ENCODE measurements around the gene COL5A2. TPM values are rescaled to one million over a fixed set of nuclear protein-coding genes. Genes with fewer than 3 reads are reported as not detected.

The COL5A2 gene
- total RNA-seq, 2 experiments from 2014 or later = 1.6 to 1.7 TPM

DNA sequence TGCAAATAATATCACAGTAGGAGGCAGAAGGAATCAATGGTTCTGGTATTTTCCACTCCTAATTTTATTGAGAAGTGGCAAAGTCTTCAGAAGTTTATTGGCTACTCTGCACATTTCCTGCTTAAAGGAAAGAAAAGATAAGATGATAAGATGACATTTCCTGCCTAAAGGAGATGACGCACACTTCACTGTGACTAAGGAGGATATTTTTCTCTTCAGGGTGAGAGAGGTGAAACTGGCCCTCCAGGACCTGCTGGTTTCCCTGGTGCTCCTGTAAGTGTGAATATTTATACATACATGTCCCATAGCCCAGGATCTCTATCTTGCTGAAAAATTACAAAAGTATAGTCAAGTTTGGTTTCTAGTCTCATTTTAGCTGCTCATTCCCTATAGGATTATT, 177.5 kb downstream of the COL5A2 start:
- H3K9me3 Mint-ChIP-seq = no peaks in the 10 kb centered on the region
- peaks cover 5% of the 10 kb centered on the region for H3K4me1 Mint-ChIP-seq
- DNase-seq = no peak
- no peaks in the 10 kb centered on the region for H3K27me3 Mint-ChIP-seq
- no peak overlapping the region for H3K27ac Mint-ChIP-seq
- POLR2A ChIA-PET = no interaction called here
- CTCF ChIA-PET = no interaction called here
- H3K4me3 Mint-ChIP-seq = no peak overlapping the region
- H3K36me3 Mint-ChIP-seq (ENCODE audit: low read depth) = no peaks in the 10 kb centered on the region

DNA sequence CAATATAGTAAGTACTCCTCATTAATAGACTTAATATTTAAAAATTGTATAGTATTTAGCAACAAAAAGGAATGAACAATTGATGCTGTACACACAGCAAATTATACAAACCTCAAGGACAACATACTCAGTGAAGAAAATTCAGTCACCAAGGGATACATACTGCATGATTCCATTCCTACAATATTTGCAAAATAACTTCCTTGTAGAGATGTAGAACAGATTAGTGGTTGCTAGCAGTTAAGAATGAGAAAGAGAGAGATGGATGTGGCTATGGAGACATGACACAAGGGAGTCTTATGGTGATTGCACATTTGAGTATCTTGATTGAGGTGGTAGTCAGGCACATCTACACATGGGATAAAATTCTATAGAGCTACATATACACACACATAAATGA, 179.3 kb downstream of the COL5A2 start:
- POLR2A ChIA-PET = no interaction called here
- Mint-ChIP-seq H3K27ac (no peak overlapping the region), H3K4me3 (no peak overlapping the region), H3K27me3 (no peaks in the 10 kb centered on the region), H3K4me1 (peaks cover 5% of the 10 kb centered on the region), H3K9me3 (no peaks in the 10 kb centered on the region), H3K36me3 (ENCODE audit: low read depth) (no peaks in the 10 kb centered on the region)
- CTCF ChIA-PET = no interaction called here
- DNase-seq = no peak

DNA sequence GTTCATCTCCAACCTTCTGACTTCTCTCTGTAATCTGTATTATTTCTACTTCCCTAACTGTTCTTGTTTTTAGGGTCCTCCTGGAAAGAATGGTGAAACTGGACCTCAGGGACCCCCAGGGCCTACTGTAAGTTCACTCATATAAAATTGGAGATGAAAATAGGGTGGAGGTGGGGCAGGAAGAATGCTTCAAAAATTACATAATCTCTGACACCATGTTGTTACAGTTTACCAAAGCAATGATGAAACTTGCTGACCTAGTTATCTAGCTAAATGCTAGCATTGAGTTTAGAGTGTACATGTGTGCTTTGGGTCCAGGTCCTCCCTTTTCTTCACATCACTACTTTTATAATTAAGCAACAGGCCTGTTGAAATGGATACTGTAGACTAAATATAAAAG, 182.3 kb downstream of the COL5A2 start:
- H3K27ac Mint-ChIP-seq = no peak overlapping the region
- H3K9me3 Mint-ChIP-seq = no peaks in the 10 kb centered on the region
- no peak for DNase-seq
- H3K27me3 Mint-ChIP-seq = no peaks in the 10 kb centered on the region
- ChIA-PET POLR2A (no interaction called here), CTCF (no interaction called here)
- H3K4me1 Mint-ChIP-seq = peaks cover 3% of the 10 kb centered on the region
- no peak overlapping the region for H3K4me3 Mint-ChIP-seq
- H3K36me3 Mint-ChIP-seq (ENCODE audit: low read depth) = no peaks in the 10 kb centered on the region

DNA sequence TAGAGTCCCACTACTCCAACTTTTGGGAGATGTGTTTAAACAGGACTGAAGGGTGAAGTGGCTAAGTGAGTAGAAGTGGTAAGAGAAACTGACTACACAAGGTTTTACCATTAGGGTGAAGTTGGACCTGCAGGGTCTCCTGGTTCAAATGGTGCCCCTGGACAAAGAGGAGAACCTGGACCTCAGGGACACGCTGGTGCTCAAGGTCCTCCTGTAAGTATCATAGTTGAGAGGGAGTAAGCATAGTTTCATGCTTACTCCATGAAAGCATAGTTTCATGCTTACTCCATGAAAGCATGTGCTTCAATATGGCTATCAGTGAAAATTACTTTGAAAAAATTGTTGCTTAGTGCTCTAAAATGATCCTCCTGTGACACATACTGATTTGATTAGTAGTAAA, 186.3 kb downstream of the COL5A2 start:
- CTCF ChIA-PET = no interaction called here
- Mint-ChIP-seq H3K27ac (no peak overlapping the region), H3K9me3 (no peaks in the 10 kb centered on the region), H3K36me3 (ENCODE audit: low read depth) (no peaks in the 10 kb centered on the region), H3K27me3 (no peaks in the 10 kb centered on the region), H3K4me3 (no peak overlapping the region), H3K4me1 (no peaks in the 10 kb centered on the region)
- DNase-seq = no peak
- POLR2A ChIA-PET = no interaction called here

DNA sequence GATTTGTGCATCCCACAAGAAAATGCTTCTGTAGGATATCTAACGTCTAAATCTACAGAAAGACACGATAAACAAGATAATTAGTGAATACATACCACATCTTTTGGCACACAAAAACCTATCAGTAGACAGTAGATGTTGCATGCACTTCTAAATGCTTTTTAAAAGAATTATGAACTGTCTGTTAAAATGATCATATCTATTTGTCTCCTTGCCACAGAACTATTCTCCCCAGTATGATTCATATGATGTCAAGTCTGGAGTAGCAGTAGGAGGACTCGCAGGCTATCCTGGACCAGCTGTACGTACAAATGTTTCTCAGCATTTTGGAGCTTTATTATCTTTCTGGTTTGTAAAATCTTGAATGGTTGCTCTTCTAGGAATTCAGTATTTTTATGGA, 192.7 kb downstream of the COL5A2 start:
- no peaks in the 10 kb centered on the region for H3K27me3 Mint-ChIP-seq
- no peak for DNase-seq
- H3K27ac Mint-ChIP-seq = no peak overlapping the region
- no peaks in the 10 kb centered on the region for H3K9me3 Mint-ChIP-seq
- ChIA-PET POLR2A (no interaction called here), CTCF (no interaction called here)
- H3K4me1 Mint-ChIP-seq = no peaks in the 10 kb centered on the region
- H3K4me3 Mint-ChIP-seq = no peak overlapping the region
- no peaks in the 10 kb centered on the region for H3K36me3 Mint-ChIP-seq (ENCODE audit: low read depth)

DNA sequence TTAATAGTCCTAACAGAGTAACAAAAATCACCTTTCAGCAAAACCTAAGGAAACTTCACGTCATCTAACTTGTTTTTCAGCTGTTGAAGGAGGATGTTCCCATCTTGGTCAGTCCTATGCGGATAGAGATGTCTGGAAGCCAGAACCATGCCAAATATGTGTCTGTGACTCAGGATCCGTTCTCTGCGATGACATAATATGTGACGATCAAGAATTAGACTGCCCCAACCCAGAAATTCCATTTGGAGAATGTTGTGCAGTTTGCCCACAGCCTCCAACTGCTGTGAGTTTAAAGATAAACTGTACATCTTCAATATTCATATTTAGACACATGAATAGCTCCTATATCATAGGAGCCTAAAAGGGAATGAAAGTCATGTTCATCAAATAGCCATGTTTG, 194.9 kb downstream of the COL5A2 start:
- Mint-ChIP-seq H3K27me3 (no peaks in the 10 kb centered on the region), H3K36me3 (ENCODE audit: low read depth) (no peaks in the 10 kb centered on the region), H3K27ac (no peak overlapping the region), H3K4me1 (no peaks in the 10 kb centered on the region), H3K4me3 (no peak overlapping the region), H3K9me3 (no peaks in the 10 kb centered on the region)
- CTCF ChIA-PET = no interaction called here
- POLR2A ChIA-PET = no interaction called here
- DNase-seq = no peak

DNA sequence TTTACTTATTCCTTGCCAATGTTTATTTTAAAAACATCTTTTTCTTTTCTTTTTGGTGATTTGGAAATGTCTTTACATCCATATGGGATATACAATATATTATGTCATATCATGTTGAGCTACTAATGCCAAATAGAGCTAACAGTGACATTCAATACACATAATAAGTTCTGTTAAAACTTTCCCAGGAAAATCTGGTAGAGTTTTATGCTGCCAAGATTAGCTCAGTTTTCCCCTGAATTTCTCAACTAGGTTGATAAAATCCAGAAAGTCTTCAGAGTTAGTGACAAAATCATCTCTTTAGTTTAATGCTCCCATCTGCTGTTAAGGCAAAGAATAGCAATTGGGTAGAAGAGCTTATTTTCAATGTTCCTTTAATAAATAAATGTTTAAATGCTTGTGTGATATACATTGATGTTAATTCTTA, 195.5 kb downstream of the COL5A2 start:
- no peak for DNase-seq
- H3K27ac Mint-ChIP-seq = no peak overlapping the region
- no peaks in the 10 kb centered on the region for H3K27me3 Mint-ChIP-seq
- no peaks in the 10 kb centered on the region for H3K9me3 Mint-ChIP-seq
- POLR2A ChIA-PET = no interaction called here
- no peaks in the 10 kb centered on the region for H3K4me1 Mint-ChIP-seq
- no peak overlapping the region for H3K4me3 Mint-ChIP-seq
- no peaks in the 10 kb centered on the region for H3K36me3 Mint-ChIP-seq (ENCODE audit: low read depth)
- CTCF ChIA-PET = no interaction called here

DNA sequence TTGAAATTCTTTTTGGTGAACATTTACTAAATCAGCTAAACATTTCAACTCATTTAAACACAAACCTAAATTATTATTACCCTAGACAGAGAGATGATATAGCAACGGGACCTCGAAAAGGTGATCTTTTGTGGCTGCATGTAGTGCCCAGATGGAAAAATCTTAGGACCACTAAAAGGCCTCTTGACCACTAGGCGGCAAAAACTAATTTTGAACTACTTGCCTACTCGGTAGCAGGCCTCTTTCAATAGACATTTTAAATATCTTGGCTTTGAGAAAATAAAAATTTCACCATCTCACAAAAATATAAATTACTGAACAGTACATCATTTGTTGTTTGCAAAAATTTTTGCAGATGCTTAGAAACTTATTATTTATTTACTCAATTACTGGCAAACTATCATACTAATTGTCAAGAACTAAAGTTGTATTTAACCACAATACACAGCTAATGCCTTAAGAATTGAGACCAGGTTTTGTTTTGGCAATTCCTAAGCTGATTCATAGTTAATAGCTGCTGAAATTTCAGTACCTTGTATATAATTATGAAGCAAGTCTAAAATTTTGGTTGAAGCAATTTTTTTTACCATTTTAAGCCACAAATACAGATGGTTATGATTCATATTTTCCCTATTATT, 196.0 kb downstream of the COL5A2 start:
- H3K9me3 Mint-ChIP-seq = no peaks in the 10 kb centered on the region
- H3K27me3 Mint-ChIP-seq = no peaks in the 10 kb centered on the region
- H3K36me3 Mint-ChIP-seq (ENCODE audit: low read depth) = no peaks in the 10 kb centered on the region
- no peak for DNase-seq
- ChIA-PET POLR2A (no interaction called here), CTCF (no interaction called here)
- peaks cover 5% of the 10 kb centered on the region for H3K4me1 Mint-ChIP-seq
- H3K27ac Mint-ChIP-seq = no peak overlapping the region
- no peak overlapping the region for H3K4me3 Mint-ChIP-seq

Other genes starting within 250 kb of the COL5A2 start
- gene COL3A1, start 205.4 kb downstream of the COL5A2 start, total RNA-seq = not detected

Measured in activated CD4-positive, alpha-beta memory T cell treated with anti-CD3 and anti-CD28 coated beads, Interleukin-2, amount 10 ng/mL, durations not matched to agents 7 days and 5 days (primary cell).